DND-41 (cell line): ENCODE measurements around the gene SNAPC1.

Experiments used
- CTCF ChIP-seq: IDR thresholded peaks from 2 replicates; pipeline ENCODE4 v1.5.1; 2012; ENCODE audit warnings: borderline replicate concordance, low read length, moderate library complexity, mild to moderate bottlenecking; ENCODE audit not compliant: poor library complexity, severe bottlenecking; ENCODE audit errors: extremely low read depth
- EZH2 ChIP-seq: IDR thresholded peaks from 3 replicates; pipeline ENCODE4 v1.6.1; 2012; ENCODE audit warnings: borderline replicate concordance, low read depth, mild to moderate bottlenecking, moderate library complexity, low read length, inconsistent platforms; ENCODE audit not compliant: severe bottlenecking

DNA sequence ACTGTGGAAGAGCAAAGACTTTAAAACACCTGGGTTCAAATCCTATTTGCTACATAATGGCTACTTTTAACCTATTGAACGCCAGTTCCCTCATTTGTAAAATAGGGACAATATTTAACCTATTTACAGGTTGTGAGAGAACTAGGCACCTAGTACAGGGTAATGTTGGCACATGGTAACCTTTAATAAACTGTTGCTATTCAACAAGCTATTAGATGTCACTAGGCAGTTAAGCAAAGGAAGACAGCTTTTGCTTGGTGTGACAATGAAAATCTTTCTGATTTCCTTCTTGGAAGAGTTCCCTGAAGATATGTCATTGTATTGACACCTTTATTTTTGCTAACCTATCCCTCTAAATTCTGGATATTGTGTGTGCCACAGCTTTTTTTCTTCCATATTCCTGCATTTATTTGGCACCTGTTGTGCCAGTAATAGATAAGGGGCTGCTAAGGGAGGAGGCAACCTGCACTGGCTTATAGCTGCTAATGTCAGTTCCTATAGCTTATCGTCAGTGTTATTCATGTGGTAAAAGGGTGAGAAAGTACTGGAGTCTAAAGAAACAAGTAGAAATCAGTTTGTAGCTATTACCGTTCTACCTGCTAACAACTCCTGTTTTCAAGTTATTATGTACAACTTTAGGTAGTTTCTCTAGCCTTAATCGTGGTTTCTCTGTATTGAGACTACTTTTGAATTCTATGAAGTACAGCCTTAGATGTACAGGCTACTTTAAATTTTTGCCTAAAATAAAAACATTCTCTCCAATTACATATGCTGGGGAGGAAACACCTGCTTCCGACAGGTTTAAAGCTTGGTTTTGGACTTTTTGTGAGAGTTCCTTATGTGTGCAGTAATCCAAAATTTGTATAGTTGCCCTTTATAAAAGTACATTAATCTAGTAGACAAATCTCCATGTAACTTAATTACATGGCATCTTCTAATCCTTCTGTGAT is 42.6 kb upstream of the SNAPC1 start:
- TF ChIP-seq CTCF = no peak
- no peak for TF ChIP-seq EZH2
